GM18526 (cell line): Measurements from ENCODE around the gene NFKBIZ.

Experiments
- POLR2A ChIP-seq: IDR thresholded peaks from 3 replicates; pipeline ENCODE4 v1.6.1; 2011; ENCODE audit not compliant: insufficient read length; ENCODE audit errors: extremely low read depth

Gene NFKBIZ

GRCh38 chr3:101879102-101879501 lies 29.8 kb downstream of the NFKBIZ start:
- TF ChIP-seq POLR2A: no peak

GRCh38 chr3:101879623-101880284 lies 30.4 kb downstream of the NFKBIZ start:
- no peak for TF ChIP-seq POLR2A

DNA sequence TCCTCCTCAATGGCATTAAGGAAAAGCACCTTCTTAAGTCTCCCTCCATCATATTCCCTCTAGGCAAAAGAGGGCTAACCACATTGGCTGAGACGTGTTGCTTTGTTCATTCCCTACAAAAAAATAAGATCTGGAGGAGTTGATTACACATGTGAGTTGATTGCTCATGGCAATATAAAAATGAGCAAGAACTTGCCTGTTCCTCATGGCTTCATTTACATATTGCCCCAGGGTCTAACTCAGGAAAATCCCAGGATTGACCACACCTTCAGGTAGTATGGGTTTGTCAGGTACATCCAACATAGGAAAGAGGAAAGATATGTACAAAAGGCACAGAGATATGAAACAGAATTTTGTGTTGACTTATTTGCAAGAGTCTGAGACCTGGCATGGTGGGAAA lies 35.5 kb downstream of the NFKBIZ start:
- TF ChIP-seq POLR2A: no peak

- no peak for TF ChIP-seq POLR2A
These were observed 37.3 kb downstream of the NFKBIZ start for GRCh38 chr3:101886626-101887025.

GRCh38 chr3:101888653-101889052 lies 39.3 kb downstream of the NFKBIZ start:
- TF ChIP-seq POLR2A: no peak

DNA sequence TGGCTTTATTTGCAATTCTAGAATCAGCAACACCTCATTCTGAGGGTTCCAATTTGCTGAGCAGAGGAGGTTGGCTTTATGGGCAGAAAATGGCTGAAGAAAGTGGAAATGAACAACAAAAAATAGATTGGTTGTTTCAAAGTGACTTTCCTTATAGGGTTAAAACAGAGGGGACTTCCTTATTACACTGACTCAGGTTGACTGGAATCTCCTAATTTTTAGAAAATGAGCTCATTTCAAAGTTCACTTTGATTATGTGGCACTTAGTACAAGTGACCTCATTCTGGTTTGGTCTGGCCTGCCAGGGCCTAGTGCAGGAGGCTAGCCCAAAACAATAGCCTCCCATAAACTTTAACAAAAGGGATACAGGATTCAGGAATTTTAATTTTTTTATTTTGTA lies 41.4 kb downstream of the NFKBIZ start:
- no peak for TF ChIP-seq POLR2A

GRCh38 chr3:101892648-101893047 lies 43.3 kb downstream of the NFKBIZ start:
- no peak for TF ChIP-seq POLR2A

DNA sequence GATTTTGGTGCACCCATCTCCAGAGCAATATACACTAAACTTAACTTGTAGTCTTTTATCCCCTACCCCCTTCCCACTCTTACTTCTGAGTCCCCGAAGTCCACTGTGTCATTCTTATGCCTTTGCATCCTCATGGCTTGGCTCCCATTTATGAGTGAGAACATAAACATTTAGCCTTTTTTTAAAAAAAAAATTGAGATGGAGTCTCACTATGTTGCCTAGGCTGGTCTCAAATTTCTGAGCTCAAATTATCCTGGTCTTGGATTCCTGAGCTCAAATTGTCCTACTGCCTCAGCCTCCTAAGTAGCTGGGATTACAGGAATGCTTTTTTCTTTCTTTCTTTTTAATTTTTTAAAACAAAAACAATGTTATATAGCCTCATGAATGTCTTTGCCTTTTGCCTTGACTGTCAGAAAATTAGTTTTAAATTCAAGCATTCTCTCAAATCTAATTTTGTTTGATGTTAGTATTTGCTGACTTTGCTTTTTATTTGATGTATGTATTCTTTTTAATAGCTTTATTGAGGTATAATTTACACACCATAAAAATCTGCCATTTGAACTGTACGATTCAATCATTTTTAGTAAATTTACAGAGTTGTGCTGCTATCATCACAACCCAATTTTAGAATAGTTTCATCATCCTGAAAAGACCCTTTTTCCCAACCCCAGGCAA lies 46.9 kb downstream of the NFKBIZ start:
- TF ChIP-seq POLR2A: no peak

DNA sequence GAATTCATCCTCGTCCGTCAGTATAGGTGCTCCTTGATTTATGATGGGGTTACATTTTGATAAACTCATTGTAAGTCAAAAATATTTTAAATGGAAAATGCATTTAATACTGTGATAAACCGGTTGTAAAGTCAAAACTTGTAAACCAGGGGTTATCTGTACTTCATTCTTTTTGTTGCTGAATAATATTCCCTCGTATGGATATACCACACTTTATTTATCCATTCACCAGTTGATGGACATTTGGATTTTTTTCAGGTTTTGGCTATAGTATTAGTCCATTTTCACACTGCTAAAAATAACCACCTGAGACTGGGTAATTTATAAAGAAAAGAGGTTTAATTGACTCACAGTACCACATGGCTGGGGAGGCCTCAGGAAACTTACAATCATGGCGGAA lies 47.7 kb downstream of the NFKBIZ start:
- TF ChIP-seq POLR2A: no peak

DNA sequence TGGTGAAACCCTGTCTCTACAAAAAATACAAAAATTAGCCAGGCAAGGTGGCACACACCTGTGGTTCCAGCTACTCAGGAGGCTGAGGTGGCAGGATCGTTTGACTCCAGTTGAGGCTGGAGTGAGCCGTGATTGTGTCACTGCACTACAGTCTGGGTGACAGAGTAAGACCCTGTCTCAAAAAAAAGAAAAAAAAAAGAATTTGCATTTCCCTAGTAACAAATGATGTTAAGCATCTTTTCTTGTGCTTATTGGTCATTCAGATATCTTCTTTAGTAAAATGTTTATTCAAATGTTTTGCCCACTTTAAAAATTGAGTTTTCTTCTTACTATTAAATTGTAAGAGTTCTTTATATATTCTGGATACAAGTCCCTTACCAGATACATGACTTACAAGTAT lies 48.7 kb downstream of the NFKBIZ start:
- no peak for TF ChIP-seq POLR2A

- no peak for TF ChIP-seq POLR2A
These were observed 49.4 kb downstream of the NFKBIZ start for GRCh38 chr3:101898752-101899169.

GRCh38 chr3:101900316-101900715 lies 51.0 kb downstream of the NFKBIZ start:
- TF ChIP-seq POLR2A: no peak

DNA sequence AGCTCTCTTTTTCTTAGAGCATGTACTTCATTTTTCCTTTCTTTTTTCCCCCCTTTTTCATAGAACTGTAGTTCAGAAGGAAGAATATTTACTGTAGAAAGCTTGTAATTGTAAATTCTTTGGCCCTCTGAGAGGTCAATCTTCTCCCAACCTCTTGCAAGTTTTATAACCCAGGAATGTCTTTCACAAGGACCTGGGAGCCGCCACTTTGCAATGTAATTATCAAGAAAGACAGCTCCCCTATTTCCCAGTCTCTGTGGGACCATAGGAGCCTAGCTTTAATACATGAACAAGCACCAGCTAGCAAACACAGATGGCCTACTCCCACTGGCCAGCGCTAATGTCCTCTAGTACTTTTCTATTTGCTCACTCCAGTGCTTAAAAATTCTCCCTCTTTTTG lies 51.4 kb downstream of the NFKBIZ start:
- no peak for TF ChIP-seq POLR2A

DNA sequence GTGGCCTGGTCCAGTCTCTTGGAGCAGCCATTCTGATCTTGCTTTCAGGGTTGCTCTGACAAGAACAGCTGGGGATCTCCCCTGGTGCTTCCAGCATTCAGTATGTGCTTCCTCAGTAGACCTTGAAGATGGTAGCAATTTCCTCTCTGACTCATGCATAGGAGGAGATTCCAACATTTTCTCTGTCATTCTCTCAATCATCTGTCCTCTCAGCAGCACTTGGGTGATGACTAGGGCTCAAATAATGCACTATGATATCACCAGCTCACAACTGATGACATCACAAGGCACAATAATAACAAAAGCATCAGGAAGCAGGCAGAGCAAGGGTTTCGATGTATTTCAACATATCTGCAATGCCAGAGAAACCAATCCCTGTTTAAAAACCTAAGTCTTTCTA lies 52.7 kb downstream of the NFKBIZ start:
- TF ChIP-seq POLR2A: no peak

DNA sequence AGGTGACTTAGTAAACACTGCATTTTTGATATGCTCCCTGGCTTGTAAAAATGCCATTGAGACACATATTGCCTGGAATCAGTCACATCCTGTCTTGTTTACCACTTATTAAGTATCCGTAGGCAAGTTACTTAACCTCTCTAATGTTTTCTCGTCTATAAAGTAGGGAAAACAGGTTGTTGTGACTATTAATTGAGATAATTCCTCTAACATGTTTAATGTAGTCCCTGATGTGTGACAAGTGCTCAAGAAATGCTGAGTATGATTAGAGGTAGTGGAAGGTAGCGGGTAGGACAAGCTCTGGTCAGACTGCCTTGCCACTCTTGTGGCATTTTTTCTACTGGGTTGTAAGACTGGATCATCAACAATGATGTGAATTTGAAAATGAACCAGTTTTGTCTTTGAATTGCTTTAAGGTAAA lies 54.1 kb downstream of the NFKBIZ start:
- TF ChIP-seq POLR2A: no peak
